H1 (cell line): ENCODE results near the gene PCDHB15. TPM values are rescaled to one million over a fixed set of nuclear protein-coding genes. Genes with fewer than 3 reads are reported as not detected.

ENCODE experiments used
- CBX5 ChIP-seq: fragments of 300-800, 300-1000 bp; sonication (generic); IDR thresholded peaks from 2 replicates; pipeline ENCODE4 v1.7.1; 2016; ENCODE audit warnings: antibody characterized with exemption, low read length, low read depth
- CHD2 ChIP-seq: IDR thresholded peaks from 2 replicates; pipeline ENCODE4 v1.6.1; 2012; ENCODE audit warnings: low read length, improper control_type of control experiment
- KDM5A ChIP-seq: fragments of 200-600 bp; IDR thresholded peaks from 2 replicates; pipeline ENCODE4 v1.7.1; 2012; ENCODE audit warnings: mild to moderate bottlenecking, low read length, inconsistent platforms, mixed read lengths
- RXRA ChIP-seq: IDR thresholded peaks from 2 replicates; pipeline ENCODE4 v1.6.1; 2011; ENCODE audit warnings: low read depth, mild to moderate bottlenecking, low read length, moderate library complexity; ENCODE audit not compliant: insufficient read depth
- SP2 ChIP-seq: IDR thresholded peaks from 2 replicates; pipeline ENCODE4 v1.6.1; 2012; ENCODE audit warnings: mild to moderate bottlenecking, low read length, inconsistent platforms
- SUZ12 ChIP-seq: fragments of 200-600 bp; sonication (generic); IDR thresholded peaks from 2 replicates; pipeline ENCODE4 v1.6.1; 2012; ENCODE audit warnings: mild to moderate bottlenecking, inconsistent platforms, low read length, moderate library complexity, mixed read lengths
- TAF7 ChIP-seq: optimal IDR thresholded peaks from 2 replicates; pipeline ENCODE3; 2011; ENCODE audit warnings: low read depth, mild to moderate bottlenecking, inconsistent platforms, low read length, moderate library complexity, borderline replicate concordance
- polyA plus RNA-seq, 7 experiments: library from polyadenylated mRNA; depleted of rRNA in 3 of 7; stranded (reverse) in 5 of 7; unstranded in 2 of 7; fragments of >200 nt in 5 of 7; fragments of 200-250 nt in 2 of 7; gene quantifications; 1 replicate in 5 of 7; 2 replicates in 1 of 7; 4 replicates in 1 of 7; pipeline versions ENCODE4 v1.2.1 to v1.2.3, GENCODE V29; 2011 to 2013; ENCODE audit warnings: missing spikeins in 2 of 7, mixed read lengths in 2 of 7
- total RNA-seq: library from RNA; stranded (reverse); fragmentation: NEBNext Ultra II Directional; extraction: Animal tissue kit (Norgen Biotek cat#: 25700); gene quantifications from 2 replicates; pipeline ENCODE4 v1.2.1, GENCODE V29; 2021

Gene PCDHB15
- total and polyA plus RNA-seq, 2 of the 8 experiments (the other 6 are each of a cell fraction or from before 2014, with no cell fraction given): 2.8 to 4.0 TPM

- TF ChIP-seq TAF7 (no peak), SP2 (no peak), CHD2 (no peak), CBX5 (no peak), RXRA (no peak), KDM5A (no peak), SUZ12 (no peak)
- TF ChIP-seq, all 59 proteins: peak for 0
Measured at GRCh38 chr5:141196363-141196762, 48.8 kb upstream of the PCDHB15 start (continued).
